ENCODE results near the gene SHISAL1.

SHISAL1 gene

GRCh38 chr22:44342347-44342956 lies 29.7 kb upstream of the SHISAL1 start:
- H2BK5ac ChIP-seq (ENCODE audit: low read depth, low read length, poor library complexity, severe bottlenecking): no peak overlapping the region
- peaks cover 12% of the 10 kb centered on the region for H3K4me1 ChIP-seq (ENCODE audit: control insufficient read depth, insufficient read depth, low read depth, low read length)
- H3K9me3 ChIP-seq (ENCODE audit: control insufficient read depth, low read length): no peaks in the 10 kb centered on the region
- 93% methylated on average over 5 of the region's 5 CpGs for WGBS
- no peak overlapping the region for H4K8ac ChIP-seq (ENCODE audit: low read length)
- no peak overlapping the region for H3K27ac ChIP-seq (ENCODE audit: low read length, poor library complexity, severe bottlenecking)
- H2AFZ ChIP-seq (ENCODE audit: low read depth, low read length): no peak overlapping the region
- peaks cover 66 to 82% of the 10 kb centered on the region in 2 experiments for H3K27me3 ChIP-seq (ENCODE audit: control insufficient read depth in 1 of 2, insufficient read depth in 1 of 2, low read length in 2 of 2)
- H2BK120ac ChIP-seq (ENCODE audit: low read depth, low read length): no peak overlapping the region
- H3K4ac ChIP-seq (ENCODE audit: low read depth in 1 of 2, low read length in 2 of 2): no peak overlapping the region
- H2BK12ac ChIP-seq (ENCODE audit: low read length in 2 of 2): no peak overlapping the region
- no peak overlapping the region for H3K14ac ChIP-seq (ENCODE audit: low read length in 2 of 2)
- H4K91ac ChIP-seq (ENCODE audit: low read length): no peak overlapping the region
- no peak overlapping the region for H3K23ac ChIP-seq (ENCODE audit: low read length in 2 of 2)
- no peaks in the 10 kb centered on the region for H3K36me3 ChIP-seq (ENCODE audit: control insufficient read depth in 1 of 2, insufficient read depth in 2 of 2, low read depth in 1 of 2, low read length in 2 of 2)
- H3K4me3 ChIP-seq (ENCODE audit: insufficient read depth in 1 of 2, low read depth in 1 of 2, low read length in 2 of 2): no peak overlapping the region
- DNase-seq: no peak
- H3K9ac ChIP-seq (ENCODE audit: low read length): no peak overlapping the region
- H3K18ac ChIP-seq (ENCODE audit: low read depth in 1 of 2, low read length in 2 of 2): no peak overlapping the region
- no peak overlapping the region for H2BK15ac ChIP-seq (ENCODE audit: low read depth, poor library complexity, severe bottlenecking)
- no peaks in the 10 kb centered on the region for H3K79me1 ChIP-seq (replicated peaks; ENCODE audit: low read length, poor library complexity, severe bottlenecking)
- no peak overlapping the region for H2AK5ac ChIP-seq (ENCODE audit: low read length, severe bottlenecking)
- H3K4me2 ChIP-seq (ENCODE audit: low read length, poor library complexity, severe bottlenecking): no peak overlapping the region

- Histone ChIP-seq H2BK15ac (ENCODE audit: low read depth, poor library complexity, severe bottlenecking) (no peak overlapping the region), H3K4ac (ENCODE audit: low read depth in 1 of 2, low read length in 2 of 2) (no peak overlapping the region), H4K8ac (ENCODE audit: low read length) (no peak overlapping the region), H2AFZ (ENCODE audit: low read depth, low read length) (no peak overlapping the region), H3K18ac (ENCODE audit: low read depth in 1 of 2, low read length in 2 of 2) (no peak overlapping the region), H3K27ac (ENCODE audit: low read length, poor library complexity, severe bottlenecking) (no peak overlapping the region), H3K27me3 (ENCODE audit: control insufficient read depth in 1 of 2, insufficient read depth in 1 of 2, low read length in 2 of 2) (peaks cover 59 to 81% of the 10 kb centered on the region in 2 experiments), H3K9me3 (ENCODE audit: control insufficient read depth, low read length) (no peaks in the 10 kb centered on the region), H3K14ac (ENCODE audit: low read length in 2 of 2) (no peak overlapping the region), H3K4me1 (ENCODE audit: control insufficient read depth, insufficient read depth, low read depth, low read length) (peaks cover 9% of the 10 kb centered on the region), H3K23ac (ENCODE audit: low read length in 2 of 2) (no peak overlapping the region), H2BK120ac (ENCODE audit: low read depth, low read length) (no peak overlapping the region), H3K9ac (ENCODE audit: low read length) (no peak overlapping the region), H2BK12ac (ENCODE audit: low read length in 2 of 2) (no peak overlapping the region), H2BK5ac (ENCODE audit: low read depth, low read length, poor library complexity, severe bottlenecking) (no peak overlapping the region), H3K4me2 (ENCODE audit: low read length, poor library complexity, severe bottlenecking) (no peak overlapping the region), H3K4me3 (ENCODE audit: insufficient read depth in 1 of 2, low read depth in 1 of 2, low read length in 2 of 2) (no peak overlapping the region), H3K79me1 (replicated peaks; ENCODE audit: low read length, poor library complexity, severe bottlenecking) (no peaks in the 10 kb centered on the region), H2AK5ac (ENCODE audit: low read length, severe bottlenecking) (no peak overlapping the region), H3K36me3 (ENCODE audit: control insufficient read depth in 1 of 2, insufficient read depth in 2 of 2, low read depth in 1 of 2, low read length in 2 of 2) (no peaks in the 10 kb centered on the region), H4K91ac (ENCODE audit: low read length) (no peak overlapping the region)
- WGBS: 75% methylated on average over 17 of the region's 17 CpGs
- DNase-seq: peak; percentile 45
These were observed 28.9 kb upstream of the SHISAL1 start for GRCh38 chr22:44341431-44342346.

- H3K18ac ChIP-seq (ENCODE audit: low read depth in 1 of 2, low read length in 2 of 2): no peak overlapping the region
- H3K27ac ChIP-seq (ENCODE audit: low read length, poor library complexity, severe bottlenecking): no peak overlapping the region
- H4K8ac ChIP-seq (ENCODE audit: low read length): no peak overlapping the region
- no peak overlapping the region for H2BK5ac ChIP-seq (ENCODE audit: low read depth, low read length, poor library complexity, severe bottlenecking)
- no peak overlapping the region for H2AK5ac ChIP-seq (ENCODE audit: low read length, severe bottlenecking)
- H3K23ac ChIP-seq (ENCODE audit: low read length in 2 of 2): no peak overlapping the region
- no peak overlapping the region for H3K4me3 ChIP-seq (ENCODE audit: insufficient read depth in 1 of 2, low read depth in 1 of 2, low read length in 2 of 2)
- no peak overlapping the region for H3K4ac ChIP-seq (ENCODE audit: low read depth in 1 of 2, low read length in 2 of 2)
- H3K14ac ChIP-seq (ENCODE audit: low read length in 2 of 2): no peak overlapping the region
- DNase-seq: no peak
- H3K9me3 ChIP-seq (ENCODE audit: control insufficient read depth, low read length): no peaks in the 10 kb centered on the region
- no peak overlapping the region for H3K9ac ChIP-seq (ENCODE audit: low read length)
- peaks cover 55 to 84% of the 10 kb centered on the region in 2 experiments for H3K27me3 ChIP-seq (ENCODE audit: control insufficient read depth in 1 of 2, insufficient read depth in 1 of 2, low read length in 2 of 2)
- H2BK12ac ChIP-seq (ENCODE audit: low read length in 2 of 2): no peak overlapping the region
- no peaks in the 10 kb centered on the region for H3K36me3 ChIP-seq (ENCODE audit: control insufficient read depth in 1 of 2, insufficient read depth in 2 of 2, low read depth in 1 of 2, low read length in 2 of 2)
- no peak overlapping the region for H2AFZ ChIP-seq (ENCODE audit: low read depth, low read length)
- no peak overlapping the region for H2BK120ac ChIP-seq (ENCODE audit: low read depth, low read length)
- peaks cover 9% of the 10 kb centered on the region for H3K4me1 ChIP-seq (ENCODE audit: control insufficient read depth, insufficient read depth, low read depth, low read length)
- H3K79me1 ChIP-seq (replicated peaks; ENCODE audit: low read length, poor library complexity, severe bottlenecking): no peaks in the 10 kb centered on the region
- H4K91ac ChIP-seq (ENCODE audit: low read length): no peak overlapping the region
- WGBS: 87% methylated on average over 21 of the region's 21 CpGs
- H3K4me2 ChIP-seq (ENCODE audit: low read length, poor library complexity, severe bottlenecking): no peak overlapping the region
- no peak overlapping the region for H2BK15ac ChIP-seq (ENCODE audit: low read depth, poor library complexity, severe bottlenecking)
These were observed 27.8 kb upstream of the SHISAL1 start for GRCh38 chr22:44340271-44341239.
